HG03159 (cell line): Measurements from ENCODE around the gene CAPS.
"Not testable (repeated sequence)": the region's sequence is repeated elsewhere in the genome, so short reads cannot be mapped to it uniquely, and the experiment has no call there.

Source experiments
- ATAC-seq: cut with Tn5 transposase; IDR thresholded peaks from one replicate; pipeline ENCODE4 v1.9.1; 2021; ENCODE audit warnings: mild to moderate bottlenecking, moderate library complexity; ENCODE audit not compliant: unreplicated experiment

Gene CAPS

DNA sequence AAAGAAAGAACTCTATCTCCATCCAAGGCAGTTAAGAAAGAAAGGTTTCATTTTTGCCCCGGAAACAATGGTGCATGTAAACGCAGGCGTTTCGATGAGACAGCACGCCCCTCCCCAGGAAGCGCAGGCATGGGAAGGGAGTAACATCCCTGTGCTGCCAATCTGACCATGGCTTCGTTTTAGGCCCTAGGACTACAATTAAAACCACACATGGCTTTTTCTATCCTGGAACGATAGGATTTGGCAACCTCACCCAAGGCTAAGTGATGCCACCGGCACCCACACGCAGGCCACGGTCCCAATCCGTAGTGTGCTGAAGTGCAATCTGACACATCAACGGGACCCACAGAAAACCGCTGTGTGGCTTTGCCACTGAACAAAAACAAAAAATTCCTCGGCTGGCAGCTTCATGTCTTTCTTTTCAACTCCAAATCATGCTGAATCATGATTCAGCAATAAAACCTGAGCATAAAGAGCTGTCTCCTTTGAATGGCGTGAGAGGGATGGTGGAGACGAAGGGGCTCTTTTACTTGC, 39.7 kb downstream of the CAPS start:
- ATAC-seq = no peak

DNA sequence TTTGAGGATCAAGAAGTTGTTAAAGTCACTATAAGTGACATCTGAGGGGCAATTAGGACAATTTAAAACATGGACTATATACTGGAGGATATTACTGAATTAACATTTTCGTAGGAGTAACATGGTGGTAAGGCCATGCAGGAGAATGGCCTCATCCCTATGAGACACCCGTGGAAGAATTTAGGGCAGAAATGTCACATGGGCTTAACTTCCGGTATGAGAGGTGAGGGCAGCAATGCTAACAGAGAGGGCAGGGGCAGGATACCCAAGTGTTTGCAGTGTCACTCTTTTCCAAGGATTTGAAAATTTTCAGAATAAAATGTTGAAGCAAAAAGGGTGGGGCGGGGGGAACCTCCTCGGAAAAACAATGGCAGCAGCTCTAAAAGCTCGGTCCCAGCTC, 40.2 kb downstream of the CAPS start:
- no peak for ATAC-seq

DNA sequence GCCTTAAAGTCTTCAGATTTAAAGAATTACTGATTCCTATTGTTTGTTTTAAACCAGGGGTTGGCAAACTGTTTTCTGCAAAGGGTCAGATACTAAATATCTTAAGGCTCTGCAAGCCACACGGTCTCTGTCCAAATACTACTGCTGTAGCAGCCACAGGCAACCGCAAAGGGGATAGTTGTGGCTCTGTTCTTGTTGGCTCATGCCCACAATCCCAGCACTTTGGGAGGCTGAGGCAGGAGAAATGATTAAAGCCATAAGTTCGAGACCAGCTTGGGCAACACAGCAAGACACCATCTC, 41.5 kb downstream of the CAPS start:
- ATAC-seq = no peak

DNA sequence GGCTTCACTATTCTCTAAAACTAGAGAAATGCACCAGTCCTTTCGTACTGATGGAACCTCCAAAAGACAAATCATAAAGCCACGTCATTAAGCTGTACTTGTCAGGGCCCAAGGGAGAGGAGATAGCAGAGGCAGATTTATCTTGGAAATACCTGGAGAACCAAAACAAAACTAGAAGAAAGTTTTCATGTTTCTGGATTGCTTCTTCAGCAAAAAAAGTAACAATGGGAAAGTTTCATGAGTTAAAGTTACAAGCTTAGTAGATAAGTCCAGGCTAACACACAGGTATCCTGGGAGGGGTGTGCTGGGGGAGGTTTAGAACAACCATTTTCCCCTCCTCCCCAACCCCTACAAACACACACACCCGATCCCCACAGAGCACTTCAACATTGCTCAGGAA, 42.3 kb downstream of the CAPS start:
- ATAC-seq = no peak

DNA sequence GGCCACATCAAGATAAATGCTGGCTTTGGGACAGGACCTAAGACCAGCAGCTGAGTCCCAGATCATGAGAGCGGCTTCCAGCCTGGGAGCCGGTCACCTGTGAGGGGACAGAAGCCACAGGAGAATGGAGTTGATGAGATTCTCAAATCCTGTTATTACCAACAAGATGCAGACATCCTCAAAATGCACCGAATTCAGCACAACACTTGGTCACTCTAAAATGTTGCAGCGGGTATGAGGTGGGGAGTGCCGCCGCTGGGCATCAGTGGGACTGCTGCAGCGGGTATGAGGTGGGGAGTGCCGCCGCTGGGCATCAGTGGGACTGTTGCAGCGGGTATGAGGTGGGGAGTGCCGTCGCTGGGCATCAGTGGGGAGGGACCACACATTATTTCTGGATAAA, 42.7 kb downstream of the CAPS start:
- ATAC-seq = no peak

DNA sequence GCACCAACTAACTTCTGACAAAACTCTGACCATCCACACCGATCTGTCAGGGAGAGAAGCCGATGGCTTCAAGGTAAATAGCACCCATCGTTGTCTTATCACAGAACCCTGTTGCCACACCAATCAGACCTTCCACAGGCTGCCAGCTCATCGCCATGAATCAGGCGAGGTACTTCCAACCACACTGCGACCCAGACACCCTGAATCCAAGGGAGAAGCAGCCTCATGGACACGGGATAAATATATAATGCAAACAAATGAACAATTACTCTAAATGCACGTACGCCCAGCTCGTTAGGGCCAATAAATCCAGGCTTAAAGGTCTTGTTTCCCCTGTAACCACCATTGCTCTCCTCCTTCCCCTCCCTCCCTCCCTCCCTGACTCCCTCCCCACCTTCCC, 43.1 kb downstream of the CAPS start:
- no peak for ATAC-seq

DNA sequence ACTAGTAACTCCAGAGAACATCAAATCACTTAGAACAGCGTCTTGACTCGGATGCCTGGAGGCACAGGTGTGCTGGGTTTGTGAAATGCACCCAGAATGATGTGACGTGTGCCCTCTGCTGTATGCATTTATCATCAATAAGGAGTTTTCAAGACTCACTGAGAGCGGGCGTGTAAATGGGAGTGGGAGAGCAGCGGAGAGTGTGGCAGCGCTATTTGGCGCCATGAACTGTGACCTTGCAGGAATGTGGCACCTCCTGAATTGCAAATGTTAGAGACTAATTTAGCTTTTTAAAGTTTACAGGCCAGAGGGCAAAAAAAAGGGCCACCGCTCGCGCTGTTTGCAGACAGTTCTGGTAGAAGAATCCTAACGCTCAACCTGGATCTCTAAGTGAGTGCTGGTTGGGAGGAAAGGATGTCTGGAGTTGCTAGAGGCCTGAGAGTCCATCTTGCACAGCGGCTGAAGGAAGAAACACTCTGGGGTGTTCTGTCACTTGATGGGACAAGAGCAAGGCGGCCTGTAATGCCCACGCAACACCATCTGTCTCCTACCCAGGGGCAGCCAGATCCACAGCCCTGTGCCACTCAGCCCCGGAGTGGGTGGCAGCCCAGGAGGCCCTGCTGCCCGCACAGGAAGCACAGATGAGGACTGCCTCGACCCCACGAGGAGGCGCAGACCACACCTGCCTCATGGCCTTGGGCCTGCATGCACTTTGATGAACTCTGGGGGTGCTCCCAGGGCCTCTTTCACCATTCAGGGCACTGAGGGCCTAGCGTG, 44.2 kb downstream of the CAPS start:
- ATAC-seq = no peak

DNA sequence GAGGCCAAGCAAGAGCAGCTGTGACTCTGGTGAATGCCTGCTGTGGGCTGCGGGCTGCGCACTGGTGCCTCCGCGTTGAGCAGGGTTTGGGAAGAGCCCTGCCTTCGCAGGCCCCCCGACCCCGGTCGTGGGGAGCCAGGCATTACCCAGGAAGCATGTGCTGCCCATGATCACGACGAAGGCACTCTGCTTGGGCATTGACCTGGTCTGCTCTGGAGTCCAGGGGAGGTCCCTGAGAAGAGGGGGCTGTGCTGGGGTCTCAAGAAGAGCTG, 44.7 kb downstream of the CAPS start:
- no peak for ATAC-seq

DNA sequence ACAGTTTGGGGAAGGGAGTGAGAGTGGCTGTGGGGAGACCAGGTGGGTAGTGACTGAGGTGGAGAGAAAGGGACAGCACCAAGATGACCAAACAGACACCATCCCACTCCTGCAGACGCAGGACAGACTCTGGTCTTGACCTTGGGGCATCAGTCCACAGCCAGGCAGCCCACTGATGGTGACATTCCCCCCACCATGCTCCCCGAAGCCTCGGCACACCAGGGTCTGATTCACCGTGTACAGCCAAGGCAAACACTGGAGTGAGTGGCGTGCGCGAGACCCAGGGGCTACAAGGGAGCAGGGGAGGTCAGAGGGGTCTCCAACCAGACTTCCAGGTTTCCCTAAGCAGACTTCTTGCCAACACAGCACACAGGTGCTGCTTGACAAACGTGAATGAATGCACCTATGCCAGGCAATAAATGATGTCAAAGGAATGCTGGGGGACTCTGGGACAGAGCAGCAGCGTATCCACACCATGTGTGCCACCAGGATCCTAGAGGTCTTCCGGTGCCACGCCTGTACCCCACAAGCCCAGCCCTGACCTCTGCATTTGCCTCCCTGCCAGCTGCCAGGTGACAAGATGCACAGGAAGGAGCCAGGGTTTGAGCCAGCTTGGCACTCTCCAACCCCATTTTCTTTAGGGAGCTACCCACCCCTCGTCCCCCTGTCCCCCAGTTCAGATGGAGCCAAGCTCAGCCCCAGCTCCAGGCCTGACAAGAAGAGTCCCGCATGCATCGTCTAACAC, 45.4 kb downstream of the CAPS start:
- no peak for ATAC-seq

DNA sequence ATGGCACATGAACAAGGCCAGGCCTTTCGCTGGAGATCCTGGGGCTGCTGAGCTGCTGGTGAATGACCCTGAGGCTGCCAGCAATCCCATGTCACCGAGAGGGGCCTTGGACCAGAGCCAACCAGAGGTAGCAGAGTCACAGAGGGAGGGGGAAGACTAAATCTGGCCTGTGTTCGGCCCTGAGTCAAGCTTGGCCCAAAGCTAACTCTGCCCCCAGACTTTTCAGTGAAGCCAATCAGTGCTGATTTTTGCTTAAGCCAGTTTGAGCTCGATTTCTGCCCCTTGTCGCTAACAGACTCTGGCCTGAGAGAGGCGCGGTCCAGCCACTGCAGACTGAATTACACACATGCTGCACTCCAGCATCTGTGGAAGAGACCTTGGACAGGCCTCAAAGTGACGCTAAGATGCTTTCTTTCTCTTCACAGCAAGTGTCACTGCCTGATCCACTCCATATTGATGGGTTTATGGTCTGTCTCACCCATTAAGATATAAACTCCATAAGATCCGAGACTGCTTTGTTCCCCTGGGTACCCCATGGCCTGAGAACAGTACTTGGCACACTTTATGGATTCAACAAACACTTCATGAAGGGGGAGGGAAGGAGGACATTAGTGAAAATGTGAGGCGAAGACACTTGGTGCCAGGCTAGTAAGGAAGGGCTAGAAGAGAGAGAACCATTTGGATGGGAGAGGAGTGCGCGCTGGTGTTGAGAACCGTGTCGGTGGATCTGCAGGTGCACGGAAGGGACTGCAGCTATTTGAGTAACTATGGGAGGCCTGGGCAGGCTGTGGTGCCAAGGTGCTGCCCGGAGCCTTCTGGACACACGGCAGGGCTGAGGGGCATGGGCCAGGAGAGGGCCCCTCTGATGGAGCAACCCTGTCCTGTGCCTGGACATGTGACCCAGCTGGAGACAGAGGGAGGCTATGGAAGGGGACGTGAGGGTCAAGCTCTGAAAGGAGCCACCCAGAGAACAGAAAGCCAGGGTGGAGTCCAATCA, 46.2 kb downstream of the CAPS start:
- no peak for ATAC-seq

DNA sequence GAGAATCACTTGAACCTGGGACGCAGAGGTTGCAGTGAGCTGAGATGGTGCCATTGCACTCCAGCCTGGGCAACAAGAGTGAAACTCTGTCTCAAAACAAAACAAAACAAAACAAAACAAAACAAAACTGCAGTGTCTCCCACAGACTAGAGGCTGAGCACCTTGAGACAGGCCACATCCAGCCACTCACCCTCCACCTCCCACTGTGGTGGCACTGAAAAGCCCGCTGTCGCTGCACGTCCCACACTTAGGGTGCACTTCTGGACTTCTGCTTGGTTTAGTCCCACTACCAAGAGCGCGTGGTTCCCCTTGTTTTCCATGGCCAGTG, 47.6 kb downstream of the CAPS start:
- not testable (repeated sequence) for ATAC-seq

DNA sequence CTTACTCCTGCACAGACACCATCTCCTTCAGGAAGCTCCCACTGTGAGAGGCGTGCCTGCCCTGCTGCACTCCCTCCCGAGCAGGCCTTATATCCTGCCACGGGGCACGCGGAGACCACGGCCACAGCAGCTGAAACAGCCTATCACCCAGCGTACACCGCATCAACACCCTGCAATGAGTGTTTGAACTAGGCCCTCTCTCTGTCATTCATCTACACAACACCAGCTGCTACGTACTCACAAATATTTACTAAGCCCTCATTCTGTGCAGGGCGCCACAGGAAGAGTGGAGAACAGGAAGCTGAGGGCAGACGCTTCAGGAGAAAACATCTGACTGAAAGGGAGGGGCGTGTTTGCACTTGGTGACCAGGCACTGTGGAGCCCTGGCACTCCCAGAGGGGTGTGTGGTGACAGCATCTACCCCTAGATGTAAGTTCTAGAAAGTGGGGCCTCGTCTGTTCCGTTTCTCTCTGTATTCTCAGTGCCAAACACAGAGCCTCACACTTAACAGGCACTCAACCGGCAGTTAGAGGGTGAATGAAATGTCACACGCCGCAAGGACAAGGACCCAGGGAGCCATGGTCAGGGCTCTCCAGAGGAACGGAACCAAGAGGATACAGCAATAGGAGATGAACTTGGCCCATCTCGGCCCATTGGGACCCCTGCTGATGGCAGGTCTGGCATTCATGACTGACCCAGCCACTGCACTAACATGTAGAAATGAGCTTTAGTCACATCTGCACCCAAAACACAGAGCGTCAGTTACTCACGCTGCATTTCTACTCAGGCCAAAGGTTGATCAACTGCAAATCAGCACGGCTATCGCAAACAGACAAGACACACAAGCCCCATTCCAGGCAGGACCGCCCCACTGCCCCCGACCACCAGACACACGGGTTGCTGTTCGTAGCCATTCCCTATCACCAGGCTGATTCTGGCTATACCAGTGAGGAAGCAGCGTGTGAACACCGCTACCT, 48.2 kb downstream of the CAPS start:
- no peak for ATAC-seq

DNA sequence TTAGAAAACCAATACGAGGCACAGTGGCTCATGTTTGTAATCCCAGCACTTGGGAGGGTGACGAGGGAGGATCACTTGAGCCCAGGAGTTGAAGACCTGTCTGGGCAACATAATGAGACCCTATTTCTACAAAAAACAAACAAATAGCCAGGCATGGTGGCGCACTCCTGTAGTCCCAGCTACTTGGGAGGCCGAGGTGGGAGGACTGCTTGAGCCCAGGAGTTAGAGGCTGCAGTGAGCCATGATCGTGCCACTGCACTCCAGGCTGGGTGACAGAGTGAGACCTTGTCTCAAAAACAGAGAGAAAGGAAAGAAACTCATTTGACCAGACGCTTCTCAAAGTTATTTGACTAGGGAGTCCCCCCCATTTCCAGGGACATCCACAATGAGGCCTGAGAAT, 49.2 kb downstream of the CAPS start:
- ATAC-seq = not testable (repeated sequence)

DNA sequence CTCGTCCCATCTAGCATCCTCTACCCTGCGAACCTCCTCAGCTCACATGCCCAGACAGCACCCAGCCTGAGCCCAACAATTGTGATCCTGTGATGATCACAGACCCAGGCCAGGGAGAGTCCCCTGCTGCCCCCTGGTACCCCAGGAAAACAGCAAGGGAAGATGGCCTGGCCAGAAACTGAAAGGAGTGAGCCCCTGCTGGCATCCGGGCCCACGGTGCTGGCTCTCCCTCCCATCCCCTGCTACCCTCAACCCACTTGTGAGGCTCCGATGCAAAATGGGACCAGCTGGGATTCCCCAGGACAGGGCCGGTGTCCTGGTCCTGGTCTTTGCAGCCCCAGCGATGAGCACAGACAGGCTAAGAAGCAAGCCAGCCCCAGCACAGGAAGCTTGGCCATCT, 49.8 kb downstream of the CAPS start:
- ATAC-seq = no peak

DNA sequence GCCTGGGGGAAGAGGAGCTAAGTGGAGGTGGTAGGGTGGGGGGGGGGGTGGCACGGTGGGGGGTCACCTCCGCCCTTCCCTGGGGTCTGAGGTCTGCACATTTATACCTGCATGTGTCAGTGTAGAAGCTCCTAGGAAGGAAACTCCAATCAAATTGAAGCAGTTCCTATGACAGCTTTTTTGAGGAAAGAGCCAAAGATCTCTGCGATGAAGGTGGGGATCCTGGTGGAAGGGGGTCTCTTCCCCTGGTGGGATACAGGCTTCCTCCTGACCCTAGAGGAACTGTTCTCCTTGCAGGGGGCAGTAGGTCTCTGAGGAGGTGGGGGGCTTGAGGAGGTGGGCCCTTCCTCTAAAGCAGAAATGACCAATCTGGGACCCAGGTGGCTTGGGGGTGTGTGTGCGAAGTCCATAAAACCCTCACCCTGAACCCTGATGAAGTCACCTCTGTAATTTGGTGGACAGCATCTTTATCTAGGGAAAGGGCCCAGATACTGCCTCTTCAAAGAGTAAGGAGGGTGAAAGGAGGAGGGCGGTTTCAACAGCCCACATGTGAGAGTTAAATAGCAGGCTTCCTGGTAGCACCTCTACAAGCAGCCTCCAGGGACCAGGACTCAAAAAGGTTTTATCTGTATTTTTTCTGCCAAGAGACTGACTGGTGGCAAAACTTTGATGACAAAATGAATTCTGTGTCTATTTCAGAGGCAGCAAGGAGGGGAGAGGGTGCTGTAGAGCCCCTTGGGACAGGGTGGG, 50.9 kb downstream of the CAPS start:
- ATAC-seq = no peak
